ENCODE measurements around the gene HS3ST4.
"Not testable (repeated sequence)": the region's sequence is repeated elsewhere in the genome, so short reads cannot be mapped to it uniquely, and the experiment has no call there.

Gene HS3ST4

DNA sequence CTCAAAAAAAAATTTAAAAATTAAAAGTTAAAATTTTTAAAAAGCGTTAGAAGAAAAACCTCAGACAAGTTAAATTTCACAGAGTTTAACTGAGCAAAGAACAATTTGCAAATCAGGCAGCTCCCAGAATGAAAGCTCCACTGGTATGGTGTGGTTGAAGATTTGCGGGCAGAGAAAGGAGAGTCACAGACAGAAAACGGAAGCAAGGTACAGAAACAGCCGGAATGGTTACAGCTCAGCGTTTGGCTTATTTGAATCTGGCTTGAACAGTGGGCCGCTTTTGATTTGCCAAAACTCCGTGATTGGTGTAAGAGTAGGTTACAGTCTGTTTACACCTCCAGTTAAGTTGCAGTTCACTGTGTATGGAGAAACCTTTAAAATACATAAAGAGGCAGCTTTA lies 297.1 kb downstream of the HS3ST4 start:
- DNase-seq (ENCODE audit: low read depth, low spot score): no peak

DNA sequence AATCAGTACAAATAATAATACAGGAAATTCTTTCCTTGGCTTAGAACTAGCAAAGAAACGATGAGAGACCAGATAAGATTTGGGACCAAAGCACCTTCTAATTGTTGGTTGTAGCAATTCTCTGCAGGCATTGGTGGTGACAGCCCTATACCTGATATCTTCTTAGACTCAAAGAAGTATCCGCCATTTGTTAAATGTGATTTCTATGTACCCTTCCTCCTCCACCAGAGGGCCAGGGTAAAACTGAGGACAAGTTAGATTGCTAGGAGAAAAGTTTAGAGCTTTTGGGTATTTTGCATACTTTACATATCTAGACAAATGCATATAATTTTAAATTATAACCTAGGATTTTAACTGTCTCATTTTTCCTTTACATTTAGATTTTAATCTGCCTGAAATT lies 304.3 kb downstream of the HS3ST4 start:
- DNase-seq (ENCODE audit: low read depth, low spot score): no peak

DNA sequence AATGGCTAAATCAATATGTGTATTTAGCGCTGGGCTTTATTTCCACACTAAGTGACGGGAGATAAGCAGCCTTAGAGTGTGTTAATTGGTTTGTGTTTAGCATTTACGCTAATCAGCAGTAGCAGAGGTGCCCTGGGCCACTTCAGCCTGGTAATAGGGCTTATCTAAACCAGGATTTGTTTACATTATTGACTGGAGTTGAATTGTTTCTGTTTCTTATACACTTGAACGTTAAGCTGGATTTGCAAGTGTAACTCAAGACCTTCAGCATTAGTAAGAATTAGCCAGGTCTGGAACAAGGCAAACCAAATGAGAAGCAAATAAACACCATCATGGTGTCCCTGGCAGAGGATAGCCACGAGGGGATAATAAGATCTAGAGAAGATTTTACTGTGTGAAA lies 313.6 kb downstream of the HS3ST4 start:
- DNase-seq (ENCODE audit: low read depth, low spot score): no peak

DNA sequence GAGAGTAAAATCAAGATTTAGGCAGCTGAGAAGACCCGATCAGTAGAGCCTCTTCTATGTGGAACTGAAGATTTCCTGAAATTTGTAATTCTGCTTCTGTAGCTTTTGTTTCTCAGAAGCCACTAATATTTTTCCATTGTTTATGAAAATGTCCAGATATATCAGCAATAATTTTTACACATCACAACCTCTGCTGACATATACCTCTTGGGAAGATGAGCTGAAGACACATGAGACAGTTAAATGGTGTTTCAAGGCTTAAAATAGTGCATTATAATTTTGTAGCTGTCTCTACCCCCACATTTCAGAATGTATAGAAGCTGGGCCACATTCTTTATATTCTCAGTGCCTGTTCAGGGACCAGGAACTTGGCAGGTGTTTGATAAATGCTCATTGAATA lies 320.6 kb downstream of the HS3ST4 start:
- no peak for DNase-seq (ENCODE audit: low read depth, low spot score)

DNA sequence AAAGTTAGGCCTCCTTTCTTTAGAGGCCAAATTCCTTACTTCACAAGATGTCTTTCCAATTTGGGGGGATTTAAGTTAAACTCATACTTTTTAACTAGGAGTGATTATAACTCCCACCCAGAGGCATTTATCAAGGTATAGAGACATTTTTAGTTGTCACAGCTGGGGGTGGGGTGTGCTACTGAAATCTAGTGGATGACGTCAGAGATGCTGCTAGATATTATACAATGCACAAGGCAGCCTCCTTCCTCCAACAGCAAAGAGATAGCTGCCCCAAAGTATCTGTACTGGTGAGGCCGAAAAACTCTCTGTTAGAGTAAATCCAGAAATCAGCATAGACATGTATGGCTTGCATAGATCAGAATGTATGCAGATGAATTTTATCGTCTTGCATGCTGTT lies 324.0 kb downstream of the HS3ST4 start:
- DNase-seq (ENCODE audit: low read depth, low spot score): no peak

DNA sequence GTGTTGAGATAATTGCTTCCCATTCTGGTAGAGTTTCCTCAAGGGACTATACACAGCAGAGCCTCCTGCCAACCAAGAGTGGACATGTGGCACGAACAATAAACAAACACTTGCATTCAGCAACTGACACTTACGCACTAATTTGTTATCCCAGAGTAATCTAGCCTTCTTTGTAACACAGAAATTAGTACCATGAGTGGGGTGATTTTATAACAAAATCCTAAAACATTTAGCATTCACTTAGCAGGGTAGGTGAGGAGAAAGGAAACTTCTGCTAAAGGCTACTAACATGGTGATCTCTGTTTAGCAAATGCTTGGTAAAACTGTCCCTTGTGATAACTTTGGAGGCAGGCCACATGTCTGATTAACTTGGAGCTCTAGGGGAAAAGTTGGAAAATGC lies 325.2 kb downstream of the HS3ST4 start:
- DNase-seq (ENCODE audit: low read depth, low spot score): no peak

DNA sequence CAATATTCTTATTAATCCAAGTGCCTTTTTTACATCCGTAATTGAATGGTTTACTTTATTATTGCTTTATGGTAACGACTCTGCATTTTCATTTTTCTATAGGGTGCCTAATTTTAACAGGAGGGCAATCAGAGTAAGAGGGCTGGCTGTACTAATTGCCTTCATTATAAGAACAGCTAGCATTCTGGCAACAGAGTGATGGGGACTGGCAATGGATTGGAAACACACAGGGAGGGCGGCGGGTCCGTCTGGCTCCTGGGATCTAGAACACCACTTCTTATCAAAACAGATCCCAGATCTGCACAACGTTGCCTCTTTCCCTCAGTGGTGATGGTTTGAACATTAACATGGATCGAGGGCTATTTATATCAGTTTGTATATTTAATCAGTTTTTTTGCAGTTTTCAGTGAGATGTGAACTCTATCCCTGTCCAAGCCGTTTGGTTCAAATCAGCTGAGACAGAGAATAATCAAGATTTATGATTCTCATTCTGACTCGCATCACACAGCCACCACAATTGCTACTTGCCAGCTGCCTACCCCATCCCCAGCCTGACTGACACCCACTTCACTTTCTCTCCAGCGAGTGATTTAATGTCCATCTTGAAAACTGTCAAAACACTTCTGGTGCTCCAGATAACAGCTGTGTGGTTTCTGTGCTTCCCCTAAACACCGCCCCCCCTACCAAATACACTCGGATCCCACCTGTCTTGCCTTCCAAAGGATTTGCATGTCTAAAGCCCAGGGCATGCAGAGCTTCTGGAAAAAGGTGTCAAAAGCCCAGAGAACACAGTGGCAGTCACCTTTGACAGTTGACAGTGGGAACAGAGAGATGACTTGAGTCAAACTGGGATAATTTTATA lies 327.9 kb downstream of the HS3ST4 start:
- DNase-seq (ENCODE audit: low read depth, low spot score): no peak

DNA sequence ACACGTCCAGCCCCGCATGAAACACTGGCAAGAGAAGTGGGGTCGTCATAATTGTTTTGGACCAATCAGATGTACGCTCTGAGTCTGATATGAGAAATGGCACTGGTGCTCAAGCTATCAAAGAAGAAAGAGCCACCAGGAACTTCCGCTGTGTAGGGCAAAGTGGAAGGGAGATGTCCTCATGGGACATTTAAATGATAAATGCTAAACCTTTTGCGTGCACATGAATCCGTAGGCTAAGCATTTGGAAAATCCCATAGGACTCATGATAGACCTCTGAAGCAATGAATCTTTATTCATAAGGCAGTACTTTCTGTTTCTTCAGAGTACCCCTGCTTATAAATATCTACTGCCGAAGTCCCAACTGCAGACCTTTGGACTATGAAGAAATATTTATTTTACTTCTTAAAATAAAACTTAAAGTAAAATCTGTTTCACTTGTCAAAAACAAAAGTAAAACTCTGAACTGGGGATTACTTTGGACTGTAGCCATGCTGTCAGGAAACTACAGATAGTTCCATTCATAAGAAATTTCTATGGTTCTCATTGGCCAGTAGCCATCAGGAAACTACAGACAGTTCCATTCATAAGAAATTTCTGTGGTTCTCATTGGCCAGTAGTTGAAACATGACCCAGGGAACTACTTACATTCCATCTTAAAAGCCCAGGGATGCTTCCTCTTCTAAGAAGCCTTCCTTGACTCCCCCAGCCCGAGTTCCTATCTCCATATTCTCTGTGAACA lies 335.1 kb downstream of the HS3ST4 start:
- DNase-seq (ENCODE audit: low read depth, low spot score): no peak

DNA sequence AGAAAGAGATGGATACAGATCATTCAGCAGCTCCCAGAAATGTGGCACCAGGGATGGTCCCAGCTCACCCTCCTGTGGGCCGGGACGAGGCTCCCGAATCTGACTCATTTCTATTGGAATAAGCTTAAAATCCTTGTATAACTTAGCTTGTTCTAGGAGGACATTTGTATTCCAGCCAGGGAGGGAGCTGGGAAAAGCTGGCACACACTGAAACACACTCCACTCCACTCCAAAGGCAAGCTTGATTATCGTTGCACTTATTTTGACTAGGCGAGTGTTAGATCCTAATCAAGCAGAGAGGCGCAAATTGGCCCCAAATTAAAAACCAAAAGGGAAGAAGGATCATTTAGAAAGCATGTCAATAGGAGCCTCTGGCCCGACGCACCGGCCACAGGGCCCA lies 339.5 kb downstream of the HS3ST4 start:
- DNase-seq (ENCODE audit: low read depth, low spot score): no peak

DNA sequence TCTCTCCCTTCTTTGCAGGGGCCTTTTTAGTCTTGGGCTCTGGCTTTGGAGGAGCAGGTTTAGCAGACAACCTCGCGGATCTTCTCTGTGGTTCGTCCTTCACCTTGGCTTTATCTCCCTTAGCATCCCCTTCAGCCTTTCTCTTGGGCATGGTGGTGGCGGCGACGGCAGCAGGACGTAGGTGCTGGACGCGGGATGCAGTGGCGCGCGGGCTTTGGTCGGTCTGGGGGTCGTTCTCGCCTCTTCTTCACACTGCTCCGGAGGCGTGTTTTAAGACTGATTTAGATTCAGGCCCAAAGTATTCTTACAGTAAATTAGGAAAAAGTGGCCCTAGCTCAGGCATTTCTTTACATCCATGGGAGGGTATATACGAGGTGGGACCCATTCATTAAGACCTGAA lies 340.9 kb downstream of the HS3ST4 start:
- DNase-seq (ENCODE audit: low read depth, low spot score): not testable (repeated sequence)

DNA sequence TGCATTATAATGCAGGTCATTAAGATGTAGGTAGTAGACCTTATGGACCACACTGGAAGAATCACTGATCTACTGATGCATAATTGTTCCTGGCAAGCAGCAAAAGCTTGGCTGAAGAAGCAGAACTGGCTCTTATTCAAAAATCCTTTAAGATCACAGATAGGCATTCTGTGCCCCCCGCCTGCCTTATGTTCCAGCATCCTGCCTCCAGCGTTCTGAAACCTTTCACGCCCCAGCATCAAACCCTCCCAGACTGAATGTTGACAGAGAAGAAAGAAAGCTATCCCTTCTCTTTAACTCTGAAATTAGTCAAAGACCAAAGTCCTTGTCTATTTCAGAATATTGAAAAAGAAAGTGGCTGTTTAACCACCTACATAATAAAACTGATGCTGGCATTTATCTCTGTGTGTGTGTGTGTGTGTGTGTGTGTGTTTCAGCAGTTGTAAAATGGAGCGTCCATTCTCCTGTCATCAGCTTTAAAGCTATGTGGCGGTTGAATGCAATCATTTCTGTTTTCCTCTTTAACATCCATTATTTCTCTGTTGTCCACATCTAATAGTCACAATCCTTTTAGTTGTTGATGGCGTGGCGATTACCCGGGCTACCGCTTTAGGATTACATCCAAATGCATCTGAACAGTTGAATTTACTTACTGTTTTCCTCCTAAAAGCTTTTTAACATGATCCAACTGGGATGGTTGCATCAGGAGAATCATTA lies 350.4 kb downstream of the HS3ST4 start:
- no peak for DNase-seq (ENCODE audit: low read depth, low spot score)

DNA sequence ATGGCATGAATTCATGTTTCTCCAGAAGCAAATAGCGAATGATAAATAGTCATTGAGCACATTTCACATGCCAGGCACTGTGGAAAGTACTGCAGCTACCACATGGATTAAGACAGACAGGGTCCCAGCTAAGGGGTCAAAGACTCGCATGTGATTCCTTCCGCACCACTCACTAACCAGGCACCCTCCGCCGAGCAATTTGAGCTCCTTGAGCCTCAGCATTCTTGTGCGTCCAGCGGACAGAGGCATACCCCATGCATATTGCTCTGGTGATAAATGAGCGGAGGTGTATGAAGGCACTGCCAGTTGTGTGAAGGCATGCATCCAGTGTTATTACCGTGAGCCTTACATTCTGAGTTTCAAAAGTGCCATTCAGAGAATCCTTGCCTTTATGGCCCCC lies 358.7 kb downstream of the HS3ST4 start:
- DNase-seq (ENCODE audit: low read depth, low spot score): no peak

DNA sequence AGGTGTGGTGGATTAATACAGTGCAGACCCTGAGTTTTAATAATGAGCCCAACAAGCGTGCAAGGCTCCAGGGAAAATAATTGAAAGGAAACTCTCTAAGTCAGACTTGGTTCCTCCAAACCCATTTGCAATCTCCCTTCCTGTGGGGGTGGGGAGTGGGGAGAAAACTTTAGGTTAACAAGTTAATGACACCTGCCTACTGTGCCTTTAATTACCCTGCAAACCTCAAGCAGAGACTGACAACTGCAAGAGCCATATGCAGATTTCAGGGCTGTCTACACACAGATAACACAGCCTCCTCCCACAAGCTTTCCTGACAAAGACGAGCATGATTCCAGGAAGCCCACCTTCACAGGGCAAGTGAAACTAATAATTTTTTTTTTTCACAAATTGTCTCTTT lies 359.3 kb downstream of the HS3ST4 start:
- no peak for DNase-seq (ENCODE audit: low read depth, low spot score)

DNA sequence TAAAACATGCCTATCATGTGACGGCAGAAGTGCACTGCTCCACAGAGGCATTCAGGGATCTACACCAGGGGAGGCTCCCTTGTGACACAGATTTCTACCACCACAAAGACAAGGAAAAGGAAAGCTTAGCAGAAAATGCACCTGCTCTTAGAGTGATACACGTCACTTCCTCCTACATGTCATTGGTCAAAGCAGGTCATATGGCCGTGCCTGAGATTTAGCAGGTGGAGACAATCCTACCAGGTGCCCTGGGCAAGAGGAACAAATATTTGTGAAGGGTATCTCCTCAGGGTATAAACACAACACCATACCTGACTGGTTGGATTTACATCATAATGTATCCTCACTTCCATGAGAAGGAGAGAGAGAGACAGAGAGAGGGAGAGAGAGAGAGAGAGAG lies 362.1 kb downstream of the HS3ST4 start:
- DNase-seq (ENCODE audit: low read depth, low spot score): no peak

DNA sequence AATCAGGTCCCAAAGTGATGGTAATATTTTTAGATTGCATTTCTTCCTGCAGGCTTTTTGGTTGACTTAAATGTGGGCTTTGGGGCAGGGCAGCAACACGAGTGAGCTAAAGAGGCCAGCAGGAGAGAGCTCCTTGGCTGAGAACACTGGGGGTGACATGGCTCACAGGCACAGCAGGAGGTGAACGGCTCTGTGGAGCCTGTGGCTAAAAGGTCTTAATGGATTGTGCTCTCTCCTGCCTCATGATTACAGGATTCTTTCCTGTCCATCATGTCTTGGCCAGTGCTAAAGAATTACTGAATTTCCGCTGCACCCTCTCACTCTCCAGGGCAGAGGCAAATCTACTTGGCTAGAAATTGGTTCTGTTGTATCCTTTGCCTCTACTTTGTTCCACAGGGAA lies 366.6 kb downstream of the HS3ST4 start:
- no peak for DNase-seq (ENCODE audit: low read depth, low spot score)

DNA sequence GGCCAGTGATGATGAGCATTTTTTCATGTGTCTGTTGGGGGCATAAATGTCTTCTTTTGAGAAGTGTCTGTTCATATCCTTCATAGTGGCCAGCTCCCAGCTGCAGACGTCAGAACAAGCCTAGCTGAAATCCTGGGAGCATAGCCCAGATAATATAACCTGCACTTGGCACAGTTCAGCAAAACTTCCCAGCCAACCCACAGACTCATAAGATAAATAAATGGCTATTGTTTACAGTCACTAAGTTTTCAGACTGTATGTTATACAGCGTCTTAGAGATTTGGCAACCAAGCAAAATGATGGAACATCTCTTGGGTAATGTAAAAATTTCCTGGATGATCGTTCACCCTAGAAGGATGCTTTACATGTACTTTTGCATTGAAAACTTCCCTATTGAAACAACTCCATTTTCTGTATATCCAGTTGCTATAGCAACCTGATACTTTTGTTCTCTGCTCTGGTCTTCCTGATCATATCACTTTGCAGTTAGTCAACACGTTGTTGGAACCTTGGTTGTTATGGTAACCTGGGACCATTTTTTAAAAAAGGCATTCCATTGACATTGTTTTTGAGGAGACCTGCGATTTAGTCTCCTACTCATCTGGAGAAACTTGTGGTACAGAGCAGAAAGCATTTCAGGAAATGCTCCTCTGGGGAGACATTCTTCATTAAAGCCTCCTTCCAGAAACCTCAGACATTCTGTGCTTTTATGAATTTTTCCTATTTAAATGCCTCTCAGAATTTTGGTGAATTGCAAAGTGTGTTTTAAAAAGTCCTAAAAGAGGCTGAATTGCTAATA lies 378.7 kb downstream of the HS3ST4 start:
- no peak for DNase-seq (ENCODE audit: low read depth, low spot score)

DNA sequence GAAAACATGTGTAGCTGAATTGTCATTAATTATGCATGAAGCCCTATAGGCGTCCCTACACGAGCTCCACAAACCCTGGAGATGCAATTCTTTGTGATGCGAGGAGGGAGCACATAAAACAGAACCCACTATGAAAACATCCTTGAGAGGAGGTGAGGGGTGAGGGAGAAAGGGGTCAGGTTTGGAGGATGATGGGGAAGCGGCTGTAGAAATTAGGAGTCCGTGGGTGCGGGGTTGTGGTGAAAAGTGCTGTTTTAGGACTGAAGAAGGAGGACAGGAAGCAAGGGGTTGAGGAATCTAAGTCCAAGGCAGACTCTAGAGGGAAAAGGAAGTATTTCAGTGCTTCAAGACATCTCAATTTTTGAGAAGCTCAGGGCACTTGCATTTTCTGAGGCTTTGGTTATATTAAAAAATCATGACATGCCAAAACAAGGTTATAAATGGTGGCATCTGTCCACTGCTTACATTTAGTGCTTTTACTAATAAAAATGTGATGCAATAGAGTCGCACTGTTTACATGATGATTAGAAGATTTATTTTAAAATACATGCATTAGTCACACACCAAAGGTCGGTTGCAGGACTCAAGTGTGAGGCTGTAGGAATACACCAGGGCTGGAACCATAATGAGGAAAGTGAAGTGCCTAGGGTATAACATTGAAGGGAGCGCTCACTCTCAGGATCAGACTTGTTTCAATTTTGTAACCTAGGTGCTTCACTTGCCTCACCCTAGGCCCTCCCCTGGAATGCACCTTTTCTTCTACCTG lies 379.5 kb downstream of the HS3ST4 start:
- DNase-seq (ENCODE audit: low read depth, low spot score): no peak

DNA sequence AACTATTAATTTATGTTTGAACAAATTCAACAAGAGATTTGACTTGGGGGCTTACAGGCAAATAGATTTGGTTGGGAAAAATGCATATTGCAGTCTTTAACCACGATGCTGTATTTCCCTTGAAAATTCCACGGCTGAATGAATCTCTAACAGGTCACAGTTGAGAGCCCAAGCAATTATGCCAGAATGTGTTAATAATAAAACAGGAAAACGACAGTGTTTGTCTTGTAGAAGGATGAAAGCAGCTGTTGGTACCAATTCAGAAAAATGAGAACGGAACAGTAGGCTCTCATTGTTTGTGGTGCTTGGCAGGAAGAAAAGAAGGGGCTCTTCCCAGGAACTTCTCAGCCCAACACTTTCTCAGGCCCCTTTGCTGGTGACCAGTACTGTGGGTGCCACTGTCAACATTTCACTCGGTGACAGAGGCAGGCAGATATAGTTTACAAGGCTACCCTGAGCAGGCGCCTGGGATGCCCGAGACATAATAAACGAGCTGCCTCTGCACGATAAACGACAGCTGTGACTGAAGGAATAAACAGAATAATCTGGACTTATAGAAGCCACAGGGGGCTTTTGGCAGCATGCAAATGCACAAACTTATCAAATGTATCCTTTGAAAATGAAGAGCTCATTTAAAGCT lies 387.1 kb downstream of the HS3ST4 start:
- no peak for DNase-seq (ENCODE audit: low read depth, low spot score)

DNA sequence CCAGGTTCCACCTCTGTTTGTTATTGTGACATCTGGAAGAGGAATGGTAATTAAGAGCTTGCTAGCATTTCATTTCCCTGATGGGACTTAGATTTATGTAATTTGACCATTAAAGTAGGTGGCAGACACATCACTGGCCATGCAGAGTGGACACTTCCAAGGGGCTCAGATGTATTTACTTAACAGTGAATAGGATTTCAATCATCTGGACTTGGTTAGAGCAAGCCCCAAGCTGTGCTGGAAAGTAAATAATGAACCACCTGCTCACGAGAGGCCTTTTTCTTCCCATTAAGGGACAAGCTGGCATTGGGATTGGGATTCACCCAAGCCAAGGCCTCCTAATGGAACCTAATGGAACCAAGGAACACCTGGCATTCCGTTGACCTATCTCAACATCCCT lies 395.3 kb downstream of the HS3ST4 start:
- DNase-seq (ENCODE audit: low read depth, low spot score): no peak

DNA sequence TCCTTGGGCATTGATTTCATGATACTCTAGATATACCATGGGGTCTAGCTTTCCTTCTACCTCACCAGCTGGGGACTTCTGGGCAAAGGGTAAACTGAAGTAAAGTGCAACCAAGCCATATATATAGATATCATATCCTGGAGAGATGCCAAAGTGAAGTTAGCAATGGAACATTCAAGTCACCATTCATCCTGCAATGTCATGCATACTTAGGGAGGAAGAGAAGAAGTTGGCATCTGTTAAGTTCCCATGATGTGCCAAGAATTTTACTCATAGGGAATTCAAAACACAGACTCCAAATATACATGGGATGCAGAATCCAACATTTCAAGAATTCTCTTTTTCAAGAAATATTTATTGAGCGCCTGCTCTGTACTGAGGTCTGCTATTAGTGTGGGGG lies 399.8 kb downstream of the HS3ST4 start:
- DNase-seq (ENCODE audit: low read depth, low spot score): no peak

Data from activated CD4-positive, CD25-positive, alpha-beta regulatory T cell treated with anti-CD3 and anti-CD28 coated beads, Interleukin-2, amount 50 U/mL, for 16 hours (primary cell).